ENCODE measurements around the gene MLST8.

The MLST8 gene

GRCh38 chr16:2174396-2175131, 30.7 kb upstream of the MLST8 start:
- H3K27me3 ChIP-seq, result peaks cover 13% of the 10 kb centered on the region
- H3K36me3 ChIP-seq, result peaks cover 88% of the 10 kb centered on the region
- TF ChIP-seq, protein P1, sequence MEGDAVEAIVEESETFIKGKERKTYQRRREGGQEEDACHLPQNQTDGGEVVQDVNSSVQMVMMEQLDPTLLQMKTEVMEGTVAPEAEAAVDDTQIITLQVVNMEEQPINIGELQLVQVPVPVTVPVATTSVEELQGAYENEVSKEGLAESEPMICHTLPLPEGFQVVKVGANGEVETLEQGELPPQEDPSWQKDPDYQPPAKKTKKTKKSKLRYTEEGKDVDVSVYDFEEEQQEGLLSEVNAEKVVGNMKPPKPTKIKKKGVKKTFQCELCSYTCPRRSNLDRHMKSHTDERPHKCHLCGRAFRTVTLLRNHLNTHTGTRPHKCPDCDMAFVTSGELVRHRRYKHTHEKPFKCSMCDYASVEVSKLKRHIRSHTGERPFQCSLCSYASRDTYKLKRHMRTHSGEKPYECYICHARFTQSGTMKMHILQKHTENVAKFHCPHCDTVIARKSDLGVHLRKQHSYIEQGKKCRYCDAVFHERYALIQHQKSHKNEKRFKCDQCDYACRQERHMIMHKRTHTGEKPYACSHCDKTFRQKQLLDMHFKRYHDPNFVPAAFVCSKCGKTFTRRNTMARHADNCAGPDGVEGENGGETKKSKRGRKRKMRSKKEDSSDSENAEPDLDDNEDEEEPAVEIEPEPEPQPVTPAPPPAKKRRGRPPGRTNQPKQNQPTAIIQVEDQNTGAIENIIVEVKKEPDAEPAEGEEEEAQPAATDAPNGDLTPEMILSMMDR (IDR thresholded peaks at IDR 0.05), result no peak
- no peaks in the 10 kb centered on the region for H3K9me3 ChIP-seq
- no peak overlapping the region for H3K27ac ChIP-seq
- H3K4me1 ChIP-seq (ENCODE audit: control insufficient read depth in 1 of 2, insufficient read depth in 1 of 2, low read depth in 1 of 2, low read length in 1 of 2), result no peaks in the 10 kb centered on the region
- H3K4me3 ChIP-seq (ENCODE audit: low read depth in 1 of 2, low read length in 1 of 2), result no peak overlapping the region

GRCh38 chr16:2175454-2175853, 29.8 kb upstream of the MLST8 start:
- no peak overlapping the region for H3K4me3 ChIP-seq (ENCODE audit: low read depth in 1 of 2, low read length in 1 of 2)

GRCh38 chr16:2176047-2176446, 29.2 kb upstream of the MLST8 start:
- TF ChIP-seq, protein P1 (IDR thresholded peaks at IDR 0.05), result no peak
- peaks cover 14% of the 10 kb centered on the region for H3K27me3 ChIP-seq
- H3K4me3 ChIP-seq (ENCODE audit: low read depth in 1 of 2, low read length in 1 of 2), result no peak overlapping the region
- H3K36me3 ChIP-seq, result peaks cover 73% of the 10 kb centered on the region
- no peaks in the 10 kb centered on the region for H3K4me1 ChIP-seq (ENCODE audit: control insufficient read depth in 1 of 2, insufficient read depth in 1 of 2, low read depth in 1 of 2, low read length in 1 of 2)
- no peak overlapping the region for H3K27ac ChIP-seq
- no peaks in the 10 kb centered on the region for H3K9me3 ChIP-seq

More at GRCh38 chr16:2175454-2175853, 29.8 kb upstream of the MLST8 start:
- H3K9me3 ChIP-seq, result no peaks in the 10 kb centered on the region
- peaks cover 14% of the 10 kb centered on the region for H3K27me3 ChIP-seq
- H3K36me3 ChIP-seq, result peaks cover 79% of the 10 kb centered on the region
- TF ChIP-seq, protein P1 (IDR thresholded peaks at IDR 0.05), result no peak
- no peaks in the 10 kb centered on the region for H3K4me1 ChIP-seq (ENCODE audit: control insufficient read depth in 1 of 2, insufficient read depth in 1 of 2, low read depth in 1 of 2, low read length in 1 of 2)
- H3K27ac ChIP-seq, result no peak overlapping the region

- Histone ChIP-seq H3K4me3 (ENCODE audit: low read depth in 1 of 2, low read length in 1 of 2) (no peak overlapping the region), H3K4me1 (ENCODE audit: control insufficient read depth in 1 of 2, insufficient read depth in 1 of 2, low read depth in 1 of 2, low read length in 1 of 2) (no peaks in the 10 kb centered on the region), H3K36me3 (peaks cover 62% of the 10 kb centered on the region), H3K27me3 (peaks cover 14% of the 10 kb centered on the region), H3K9me3 (no peaks in the 10 kb centered on the region), H3K27ac (no peak overlapping the region)
- TF ChIP-seq, protein P1 (IDR thresholded peaks at IDR 0.05), result no peak
These were observed 28.2 kb upstream of the MLST8 start for GRCh38 chr16:2177101-2177500.

DNA sequence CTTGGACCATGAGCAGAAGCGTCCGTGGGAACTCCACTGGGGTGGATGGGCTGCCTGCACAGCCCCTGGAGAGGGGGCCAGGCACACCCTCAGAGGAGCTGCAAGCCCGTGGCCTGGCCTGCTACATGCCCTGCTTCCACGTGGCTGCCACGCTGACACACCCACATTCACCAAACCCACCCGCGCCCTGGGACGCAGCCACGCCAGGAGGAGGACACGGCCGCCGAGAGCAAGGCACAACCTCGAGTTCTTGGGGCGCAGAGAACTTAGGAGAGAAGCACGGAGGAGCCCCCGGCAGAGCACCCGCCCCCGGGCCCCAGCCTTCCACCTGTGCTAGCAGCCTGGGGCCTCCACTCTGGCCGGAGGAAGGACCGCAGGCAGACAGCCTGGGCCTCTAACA, 27.7 kb upstream of the MLST8 start:
- H3K36me3 ChIP-seq, result peaks cover 58% of the 10 kb centered on the region
- peaks cover 14% of the 10 kb centered on the region for H3K27me3 ChIP-seq
- no peak overlapping the region for H3K27ac ChIP-seq
- no peak overlapping the region for H3K4me3 ChIP-seq (ENCODE audit: low read depth in 1 of 2, low read length in 1 of 2)
- no peaks in the 10 kb centered on the region for H3K9me3 ChIP-seq
- TF ChIP-seq, protein P1 (IDR thresholded peaks at IDR 0.05), result no peak
- no peaks in the 10 kb centered on the region for H3K4me1 ChIP-seq (ENCODE audit: control insufficient read depth in 1 of 2, insufficient read depth in 1 of 2, low read depth in 1 of 2, low read length in 1 of 2)
